NCI-H526 treated with DMSO at 0.1 percent for 48 hours (cell line): Measurements from ENCODE around the gene TMTC4.
"Not testable (repeated sequence)": the region's sequence is repeated elsewhere in the genome, so short reads cannot be mapped to it uniquely, and the experiment has no call there.

Source experiments
- DNase-seq: peaks from one replicate; lab custom pipeline; 2025; lab: John Stamatoyannopoulos, UW

TMTC4 gene, protein sequence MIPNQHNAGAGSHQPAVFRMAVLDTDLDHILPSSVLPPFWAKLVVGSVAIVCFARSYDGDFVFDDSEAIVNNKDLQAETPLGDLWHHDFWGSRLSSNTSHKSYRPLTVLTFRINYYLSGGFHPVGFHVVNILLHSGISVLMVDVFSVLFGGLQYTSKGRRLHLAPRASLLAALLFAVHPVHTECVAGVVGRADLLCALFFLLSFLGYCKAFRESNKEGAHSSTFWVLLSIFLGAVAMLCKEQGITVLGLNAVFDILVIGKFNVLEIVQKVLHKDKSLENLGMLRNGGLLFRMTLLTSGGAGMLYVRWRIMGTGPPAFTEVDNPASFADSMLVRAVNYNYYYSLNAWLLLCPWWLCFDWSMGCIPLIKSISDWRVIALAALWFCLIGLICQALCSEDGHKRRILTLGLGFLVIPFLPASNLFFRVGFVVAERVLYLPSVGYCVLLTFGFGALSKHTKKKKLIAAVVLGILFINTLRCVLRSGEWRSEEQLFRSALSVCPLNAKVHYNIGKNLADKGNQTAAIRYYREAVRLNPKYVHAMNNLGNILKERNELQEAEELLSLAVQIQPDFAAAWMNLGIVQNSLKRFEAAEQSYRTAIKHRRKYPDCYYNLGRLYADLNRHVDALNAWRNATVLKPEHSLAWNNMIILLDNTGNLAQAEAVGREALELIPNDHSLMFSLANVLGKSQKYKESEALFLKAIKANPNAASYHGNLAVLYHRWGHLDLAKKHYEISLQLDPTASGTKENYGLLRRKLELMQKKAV

DNA sequence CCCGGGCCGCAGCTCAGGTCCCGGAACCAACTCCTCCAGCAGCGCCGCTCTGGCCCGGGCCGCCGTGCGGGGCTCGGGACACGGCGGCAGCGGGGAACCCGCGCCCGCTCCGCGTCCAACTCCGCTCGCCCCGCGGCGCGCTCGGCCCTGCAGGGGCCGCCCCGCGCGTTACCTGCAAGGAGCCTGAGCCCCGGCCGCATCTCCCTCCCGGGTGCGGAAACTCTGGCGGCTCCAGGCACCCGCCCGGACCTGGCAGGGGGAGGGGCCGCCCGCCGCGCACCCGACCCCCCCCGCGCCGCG is at the start of gene TMTC4:
Gene TMTC4 (minus strand): TSS at position 224 of the 300 bp plus-strand sequence. CDS start 4,433 bp downstream, outside the sequence.
- DNase-seq: no peak

DNA sequence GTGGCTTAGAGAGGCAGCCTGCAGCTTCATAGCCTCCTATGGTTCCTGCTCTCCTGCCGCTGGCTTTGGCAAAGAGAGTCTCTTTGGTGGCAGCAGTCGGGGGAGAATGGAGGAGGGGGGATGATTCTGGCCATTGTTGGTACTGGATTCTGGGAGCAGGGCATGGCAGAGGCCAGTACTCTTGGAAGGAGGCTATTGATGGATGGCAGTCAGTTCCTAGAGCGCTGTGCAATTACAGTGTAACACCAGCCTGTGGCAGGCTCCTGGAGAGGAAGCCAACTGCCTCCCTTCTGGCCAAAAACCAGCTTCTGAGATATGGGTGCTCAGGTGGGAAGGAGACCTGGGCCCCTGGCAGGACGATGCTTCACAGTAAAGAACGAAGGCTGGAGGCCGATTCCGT is 47.9 kb upstream of the TMTC4 start:
- no peak for DNase-seq

DNA sequence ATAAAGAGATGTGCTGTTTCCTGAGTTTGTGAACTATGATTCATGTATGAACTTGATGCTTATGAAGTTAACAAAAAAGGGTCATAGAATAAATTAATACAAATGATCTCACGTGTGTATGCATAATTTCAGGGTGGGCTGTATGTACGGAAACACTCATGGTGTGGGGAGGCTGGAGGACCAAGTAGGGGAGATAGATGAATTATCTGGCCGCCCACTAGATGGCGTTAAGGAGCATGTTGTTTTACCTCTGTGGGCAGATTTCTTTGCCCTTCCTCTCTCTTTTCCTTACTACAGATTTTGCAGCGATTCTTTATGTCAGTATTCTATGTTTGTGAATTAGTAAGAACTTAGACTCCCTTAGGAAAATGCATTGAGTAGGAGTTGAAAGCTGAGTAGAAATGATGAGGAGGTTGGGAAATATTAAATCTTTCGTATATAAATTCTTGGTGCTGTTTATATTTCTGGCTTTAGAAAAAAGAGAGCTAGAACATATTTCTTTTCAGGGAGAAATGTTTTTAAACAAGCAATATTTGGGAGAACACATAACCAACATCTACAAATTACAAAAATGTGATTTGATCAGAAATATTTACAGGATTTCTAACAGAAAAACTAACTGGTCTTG is 47.4 kb upstream of the TMTC4 start:
- peak; percentile 36 for DNase-seq

DNA sequence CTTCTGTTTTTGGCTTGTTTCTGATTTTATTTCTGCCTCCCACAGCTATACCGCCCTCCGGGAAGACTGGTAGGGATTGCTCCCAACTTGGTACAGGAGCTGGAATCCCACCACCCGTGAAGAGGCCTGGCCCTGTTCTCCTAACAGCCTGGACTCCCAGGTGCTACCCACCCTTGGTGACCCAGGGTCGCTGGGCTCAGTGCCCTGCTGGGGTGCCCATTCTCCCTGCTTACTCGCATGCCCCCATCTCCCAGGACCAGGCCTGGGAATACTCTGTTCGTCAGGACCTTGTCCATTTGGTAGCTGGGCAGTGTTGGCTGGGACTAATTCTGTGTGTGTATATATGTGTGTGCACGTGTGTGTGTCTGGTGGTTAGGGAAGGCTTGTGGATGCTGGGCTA is 41.0 kb upstream of the TMTC4 start:
- DNase-seq: no peak

DNA sequence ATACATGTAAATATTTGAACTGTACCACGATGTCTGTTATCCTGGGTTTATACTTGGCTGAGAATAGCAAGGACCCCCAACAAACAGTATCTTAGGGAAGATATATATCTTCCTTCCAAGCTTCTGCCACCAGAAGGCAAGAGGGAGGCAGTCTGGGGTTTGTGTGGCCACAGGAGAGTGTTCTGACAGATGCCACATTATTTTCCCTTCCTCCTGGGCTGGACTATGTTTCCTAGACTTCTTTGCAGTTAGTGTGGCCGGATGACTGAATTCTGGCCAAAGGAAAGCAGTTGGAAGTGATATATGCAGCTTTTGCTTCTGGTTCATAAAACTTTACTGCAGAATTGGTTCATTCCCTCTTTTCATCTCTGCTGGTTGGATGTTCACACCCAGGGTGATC is 39.9 kb upstream of the TMTC4 start:
- DNase-seq: no peak

DNA sequence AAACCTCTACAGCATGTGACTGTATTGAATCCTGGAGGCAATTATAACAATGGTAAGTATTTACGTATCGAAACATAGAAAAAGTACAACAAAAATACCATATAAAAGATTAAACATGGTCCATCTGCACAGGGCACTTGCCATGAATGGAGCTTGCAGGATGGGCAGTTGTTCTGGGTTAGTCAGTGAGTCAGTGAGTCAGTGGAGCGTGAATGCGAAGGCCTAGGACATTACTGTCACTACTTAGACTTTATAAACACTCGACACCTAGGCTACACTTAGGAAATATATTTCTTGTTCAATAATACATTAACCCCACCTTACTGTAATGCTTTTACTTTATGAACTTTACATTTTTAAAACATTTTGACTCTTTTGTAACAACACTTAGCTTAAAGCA is 35.6 kb upstream of the TMTC4 start:
- no peak for DNase-seq

DNA sequence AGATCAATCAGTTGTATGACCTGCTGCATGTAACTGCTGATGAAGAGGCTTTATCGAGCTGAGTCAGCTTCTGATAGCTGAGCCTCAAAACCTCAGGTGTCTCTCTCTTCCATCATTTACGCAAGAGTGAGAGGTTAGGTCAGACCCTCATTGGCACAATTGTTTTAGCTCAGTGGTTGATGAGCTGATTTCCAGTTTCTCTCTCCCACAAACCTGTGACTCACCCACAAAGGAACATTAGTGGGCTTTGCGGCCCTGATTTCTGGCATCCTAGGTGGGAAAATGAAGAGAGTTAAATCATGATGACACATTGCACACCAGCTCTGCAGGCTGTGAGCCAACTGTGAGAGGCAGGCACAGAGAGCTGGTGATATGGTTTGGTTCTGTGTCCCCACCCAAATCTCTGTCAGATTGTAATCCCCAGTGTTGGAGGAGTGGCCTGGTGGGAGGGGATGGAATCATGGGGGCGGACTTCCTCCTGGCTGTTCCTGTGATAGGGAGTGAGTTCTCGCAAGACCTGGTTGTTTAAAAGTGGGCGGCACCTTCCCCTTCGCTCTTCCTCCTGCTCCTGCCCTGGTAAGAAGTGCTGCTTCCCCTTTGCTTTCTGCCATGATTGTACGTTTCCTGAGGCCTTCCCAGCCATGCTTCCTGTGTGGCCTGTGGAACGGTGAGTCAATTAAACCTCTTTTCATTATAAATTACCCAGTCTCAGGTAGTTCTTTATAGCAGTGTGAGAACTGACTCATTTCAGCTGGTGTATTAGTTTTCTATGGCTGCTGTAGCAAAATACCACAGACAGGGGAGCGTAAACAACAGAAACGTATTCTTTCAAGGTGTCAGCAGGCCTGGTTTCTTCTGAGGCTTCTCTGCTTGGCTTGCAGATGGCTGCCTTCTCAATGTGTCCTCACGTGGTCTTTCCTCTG is 33.5 kb upstream of the TMTC4 start:
- DNase-seq: no peak

DNA sequence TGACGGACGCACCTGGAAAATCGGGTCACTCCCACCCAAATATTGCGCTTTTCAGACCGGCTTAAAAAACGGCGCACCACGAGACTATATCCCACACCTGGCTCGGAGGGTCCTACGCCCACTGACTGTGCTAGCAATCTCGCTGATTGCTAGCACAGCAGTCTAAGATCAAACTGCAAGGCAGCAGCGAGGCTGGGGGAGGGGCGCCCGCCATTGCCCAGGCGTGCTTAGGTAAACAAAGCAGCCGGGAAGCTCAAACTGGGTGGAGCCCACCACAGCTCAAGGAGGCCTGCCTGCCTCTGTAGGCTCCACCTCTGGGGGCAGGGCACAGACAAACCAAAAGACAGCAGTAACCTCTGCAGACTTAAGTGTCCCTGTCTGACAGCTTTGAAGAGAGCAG is 23.7 kb upstream of the TMTC4 start:
- DNase-seq: not testable (repeated sequence)

DNA sequence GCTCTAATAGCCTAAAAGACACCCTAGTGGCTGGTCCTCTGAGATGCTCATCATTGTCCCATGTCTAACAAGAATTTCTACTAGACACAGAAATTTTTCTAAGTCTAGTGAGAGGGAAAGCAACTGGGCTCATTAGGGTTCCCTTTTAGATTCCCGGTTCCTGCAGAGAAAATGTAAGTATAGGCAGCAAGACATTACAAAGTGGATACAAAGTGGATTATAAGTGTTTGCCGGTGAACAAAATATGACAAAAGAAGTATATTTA is 20.8 kb upstream of the TMTC4 start:
- DNase-seq: no peak

DNA sequence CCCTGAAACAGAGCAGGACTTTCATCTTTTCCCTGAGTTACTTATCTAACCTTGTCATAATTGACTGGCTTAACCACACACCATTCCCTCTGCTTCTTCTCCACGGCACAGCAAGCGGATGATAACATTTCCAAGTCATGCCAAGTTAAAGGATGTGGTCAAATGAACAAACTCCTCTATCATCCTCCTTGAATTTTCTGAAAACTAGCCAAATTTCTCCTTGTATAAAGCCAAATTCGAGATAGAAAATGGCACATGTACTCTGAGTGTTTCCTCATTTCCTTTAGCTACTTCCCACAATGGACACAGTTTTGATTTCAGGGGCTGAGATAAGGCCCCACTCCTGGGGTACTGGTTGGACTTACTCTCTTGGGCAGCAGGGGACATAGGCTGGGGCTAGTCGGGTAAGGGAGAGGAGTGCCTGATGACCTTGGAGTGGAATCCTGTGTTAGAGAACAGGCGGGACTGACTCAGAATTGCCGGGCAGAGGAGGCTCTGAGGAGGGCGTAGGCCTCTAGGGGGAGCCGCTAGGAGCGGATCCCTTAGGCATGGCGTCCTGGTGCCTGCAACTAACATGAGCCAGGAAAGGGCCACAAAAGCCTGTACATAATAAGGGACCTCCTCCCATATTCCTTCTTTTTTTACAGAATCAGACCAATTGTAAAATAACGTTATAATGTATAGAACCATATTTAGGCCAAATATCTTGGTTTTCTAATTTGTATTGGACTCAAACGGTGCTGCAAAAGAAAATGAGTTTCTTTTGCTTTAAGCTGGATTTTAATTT is 20.3 kb upstream of the TMTC4 start:
- peak; percentile 28 for DNase-seq

DNA sequence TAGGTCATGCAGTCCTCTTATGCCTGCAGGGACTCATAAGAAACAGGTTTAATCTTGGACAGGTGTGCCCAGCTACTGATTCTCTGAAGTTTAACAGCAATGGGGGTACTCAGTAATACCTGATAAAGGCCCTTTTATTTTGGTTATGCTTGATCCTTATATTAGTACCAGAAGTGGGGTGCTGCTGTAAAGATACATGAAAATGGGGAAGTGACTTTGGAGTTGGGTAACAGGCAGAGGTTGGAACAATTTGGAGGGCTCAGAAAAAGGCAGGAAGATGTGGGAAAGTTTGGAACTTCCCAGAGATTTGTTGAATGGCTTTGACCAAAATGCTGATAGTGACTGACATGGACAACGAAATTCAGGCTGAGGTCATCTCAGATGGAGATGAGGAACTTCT is 14.6 kb upstream of the TMTC4 start:
- no peak for DNase-seq

DNA sequence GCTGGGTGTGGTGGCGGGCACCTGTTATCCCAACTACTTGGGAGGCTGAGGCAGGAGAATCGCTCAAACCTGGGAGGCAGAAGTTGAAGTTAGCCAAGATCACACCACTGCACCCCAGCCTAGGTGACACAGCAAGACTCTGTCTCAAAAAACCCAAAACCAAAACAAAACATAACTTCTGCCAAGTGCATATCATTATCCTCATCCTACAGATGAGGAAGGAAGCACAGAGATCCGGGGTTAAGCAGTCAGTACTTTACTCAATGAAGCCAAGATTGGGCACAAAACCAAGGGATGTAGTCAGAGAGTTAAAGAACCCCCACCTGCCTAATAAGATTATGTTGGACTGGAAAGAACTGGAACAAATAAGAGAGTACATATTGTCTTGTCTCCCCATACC is 5.5 kb upstream of the TMTC4 start:
- no peak for DNase-seq

DNA sequence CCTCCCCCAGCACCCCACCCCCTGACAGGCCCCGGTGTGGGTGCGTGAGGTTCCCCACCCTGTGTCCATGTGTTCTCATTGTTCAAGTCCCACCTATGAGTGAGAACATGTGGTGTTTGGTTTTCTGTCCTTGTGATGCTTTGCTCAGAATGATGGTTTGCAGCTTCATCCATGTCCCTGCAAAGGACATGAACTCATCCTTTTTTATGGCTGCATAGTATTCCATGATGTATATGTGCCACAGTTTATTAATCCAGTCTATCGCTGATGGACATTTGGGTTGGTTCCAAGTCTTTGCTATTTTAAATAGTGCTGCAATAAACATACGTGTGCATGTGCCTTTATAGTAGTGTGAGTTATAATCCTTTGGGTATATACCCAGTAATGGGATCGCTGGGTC is 2.5 kb upstream of the TMTC4 start:
- not testable (repeated sequence) for DNase-seq

DNA sequence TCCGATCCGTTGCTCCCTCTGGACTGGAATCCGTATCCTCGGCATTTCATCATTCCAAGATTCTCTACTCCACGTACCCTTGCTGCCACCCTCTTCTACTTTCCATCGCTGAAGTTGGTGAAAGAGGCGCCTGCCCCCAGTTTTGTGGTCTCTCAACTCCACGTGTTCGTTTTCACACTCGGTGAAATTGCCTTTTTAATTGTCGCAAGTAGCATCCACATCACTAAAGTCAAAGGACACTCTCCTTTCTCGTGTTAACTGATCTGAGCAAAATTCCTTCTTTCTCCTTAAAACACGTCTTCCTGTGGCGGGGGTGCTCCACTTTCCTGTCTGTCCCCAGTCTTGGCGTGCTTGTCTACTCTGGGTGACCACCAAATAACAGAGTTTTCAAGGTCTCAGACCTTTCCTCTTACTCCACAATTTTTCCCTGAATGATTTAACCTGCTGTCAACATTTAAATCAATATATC is 1.1 kb upstream of the TMTC4 start:
- no peak for DNase-seq

DNA sequence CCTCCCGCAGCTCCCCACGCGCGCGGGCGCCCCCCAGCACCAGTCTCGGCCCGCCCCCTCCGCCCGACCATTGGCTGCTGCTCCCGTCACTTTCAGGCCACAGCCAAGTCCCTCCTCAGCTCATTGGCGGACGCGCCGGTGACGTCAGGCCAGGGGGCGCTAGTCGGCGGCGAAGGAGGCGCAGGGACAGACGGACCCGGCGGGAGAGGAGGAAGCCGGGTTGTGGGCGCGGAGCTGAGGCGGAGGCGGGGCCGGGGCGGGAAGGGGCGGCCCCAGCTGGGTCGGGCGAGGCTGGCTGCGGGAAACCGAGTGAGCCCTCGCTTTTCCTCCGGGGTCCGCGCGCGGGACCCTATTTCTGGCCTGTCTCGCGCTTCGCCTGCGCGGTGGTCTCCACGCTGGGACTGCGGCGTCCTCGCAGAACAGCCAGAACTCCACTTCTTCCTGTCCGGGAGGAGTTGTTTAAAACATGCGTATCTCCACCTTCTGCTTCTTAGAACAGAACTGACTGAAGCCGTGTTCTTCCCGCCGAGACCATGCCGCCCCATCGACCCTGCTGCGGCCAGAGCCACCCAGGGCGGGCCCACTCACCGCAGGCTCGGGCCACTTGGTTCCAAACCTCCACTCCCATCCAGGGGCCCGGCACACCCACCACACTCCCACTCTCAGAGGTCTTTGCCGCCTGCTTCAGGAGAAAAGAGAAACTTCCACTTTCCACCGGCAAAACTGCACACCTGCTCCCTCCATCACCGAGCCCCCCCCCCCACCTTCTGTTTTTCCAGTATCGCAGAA is 471 bp upstream of the TMTC4 start:
- DNase-seq: peak; percentile 96

DNA sequence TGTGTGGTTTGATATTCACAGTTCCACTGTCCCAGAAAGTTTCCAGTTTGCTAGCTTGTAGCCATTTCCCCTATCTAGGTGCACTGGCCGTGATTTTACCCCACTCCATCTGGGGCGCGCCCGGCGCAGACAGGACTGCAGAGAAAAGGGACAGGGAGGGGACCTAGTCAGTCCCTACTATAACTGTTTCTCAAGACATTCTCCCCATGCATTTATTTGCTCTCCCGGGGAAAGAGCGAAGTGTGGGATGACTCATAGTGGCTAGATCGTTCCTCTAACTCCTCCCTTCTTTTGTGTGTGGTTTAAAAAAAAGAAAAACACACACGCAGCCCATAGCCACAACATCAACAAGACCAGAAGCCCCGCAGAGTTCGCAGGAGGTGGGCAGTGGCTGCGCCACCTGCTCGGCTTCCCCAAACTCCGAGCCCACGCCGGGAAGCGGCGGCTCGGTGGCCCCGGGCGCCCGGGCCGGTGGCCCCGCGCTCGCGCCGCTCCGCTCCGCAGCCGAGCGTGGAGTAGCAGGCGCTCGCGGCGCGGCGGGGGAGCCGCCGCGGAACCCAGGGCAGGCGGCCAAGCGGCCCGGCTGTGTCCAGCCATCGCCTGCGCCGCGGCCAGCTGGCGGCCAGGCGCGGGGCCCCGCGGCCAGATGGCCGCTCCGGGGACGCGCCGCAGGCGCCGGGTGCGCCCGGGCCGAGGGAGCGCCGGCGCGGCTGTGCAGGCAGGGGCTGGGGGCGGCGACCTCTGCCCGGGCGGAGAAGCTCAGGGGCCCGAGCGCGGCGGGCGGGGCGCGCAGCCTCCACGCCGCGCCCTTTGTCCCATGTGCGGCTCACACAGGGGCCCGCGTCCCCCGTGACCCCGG is 653 bp downstream of the TMTC4 start:
- DNase-seq: peak; percentile 25

DNA sequence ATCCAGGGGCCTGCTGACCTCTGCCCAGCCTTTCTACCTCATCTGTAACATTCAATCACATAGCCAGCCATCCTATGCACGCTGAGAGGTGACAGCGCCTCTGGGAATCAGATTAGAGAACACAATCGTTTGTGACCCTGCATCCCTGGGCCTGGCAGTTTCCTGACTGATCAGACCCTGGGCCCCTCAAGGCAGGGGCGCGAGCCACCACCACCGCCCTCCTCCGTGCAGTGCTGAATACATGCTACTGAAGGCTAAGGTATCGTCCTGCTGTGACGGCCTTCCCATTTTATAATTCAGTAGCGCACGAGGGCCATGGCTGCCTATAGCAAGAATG is 1.3 kb downstream of the TMTC4 start:
- no peak for DNase-seq

DNA sequence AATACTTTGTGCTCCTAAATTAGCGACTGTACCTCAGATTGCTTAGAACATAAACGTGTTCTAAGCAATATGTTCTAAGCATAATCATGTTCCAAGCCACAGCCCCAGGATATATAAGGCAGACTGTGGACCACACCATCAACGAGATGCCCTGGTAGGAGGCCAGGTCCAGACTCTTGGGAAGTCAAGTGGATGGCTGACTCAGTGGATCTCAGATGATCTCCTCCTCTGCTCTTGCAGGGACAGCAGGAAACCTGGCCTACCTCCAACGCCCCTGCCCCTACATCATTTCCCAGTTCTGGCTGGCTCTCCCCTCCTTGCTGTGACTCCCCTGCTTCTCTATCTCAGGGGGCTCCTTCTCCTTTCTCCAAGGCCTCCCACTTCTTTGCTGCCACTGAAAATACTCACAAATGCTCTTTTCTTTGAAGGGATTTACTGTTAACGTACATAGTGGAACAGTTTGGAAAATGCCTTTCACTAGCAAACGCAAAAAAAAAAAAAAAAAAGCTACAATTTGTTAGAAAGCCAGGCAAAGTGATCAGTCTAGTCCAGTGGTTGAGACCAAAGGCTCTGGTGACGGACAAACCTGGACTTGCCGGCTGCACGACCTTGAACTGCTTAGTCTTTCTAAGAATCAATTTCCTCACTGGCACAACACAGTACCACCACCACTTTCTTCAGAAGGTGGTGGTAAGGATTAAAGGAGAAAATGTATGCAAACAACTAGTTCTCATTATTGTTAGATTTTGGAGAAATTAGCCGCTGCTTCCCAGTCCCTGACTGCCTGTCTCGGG is 3.0 kb downstream of the TMTC4 start:
- no peak for DNase-seq

DNA sequence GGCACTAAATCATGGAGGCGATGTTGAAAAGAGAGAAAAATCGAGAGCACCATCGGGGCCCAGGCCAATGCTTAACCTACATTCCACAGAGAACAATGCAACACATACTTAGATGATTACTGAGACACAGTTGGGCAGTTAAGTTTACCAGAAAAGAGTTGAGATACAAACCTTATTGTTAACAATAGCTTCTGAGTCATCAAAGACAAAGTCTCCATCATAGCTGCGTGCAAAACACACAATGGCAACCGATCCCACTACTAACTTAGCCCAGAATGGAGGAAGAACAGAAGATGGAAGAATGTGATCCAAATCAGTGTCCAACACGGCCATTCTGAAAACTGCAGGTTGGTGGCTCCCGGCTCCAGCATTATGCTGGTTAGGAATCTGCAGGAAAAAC is 6.2 kb downstream of the TMTC4 start:
- no peak for DNase-seq
